ENCODE data around the gene SEPTIN14.
A peak's percentile ranks its signal among the peaks of the same experiment; 100 is the strongest.
"Not testable (repeated sequence)": the region's sequence is repeated elsewhere in the genome, so short reads cannot be mapped to it uniquely, and the experiment has no call there.

The SEPTIN14 gene

DNA sequence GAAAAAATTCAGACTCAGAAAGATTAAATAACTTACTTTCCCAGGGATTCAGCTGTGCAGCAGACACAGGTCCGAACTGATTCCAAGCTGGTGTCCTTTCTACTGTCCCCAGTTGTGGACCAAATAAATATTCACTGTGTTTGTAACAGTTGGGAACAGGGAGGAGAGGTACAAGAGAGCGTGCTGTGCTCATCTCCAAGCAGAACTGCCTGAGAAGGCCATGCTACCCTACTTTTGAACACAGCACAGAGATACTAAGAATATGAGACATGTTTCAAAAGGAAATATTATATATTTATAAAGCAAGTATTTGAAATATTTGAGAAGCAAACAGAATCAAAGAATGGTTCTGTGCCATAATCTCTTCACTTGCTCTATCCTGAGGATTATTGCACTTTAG, at the start of gene SEPTIN14:
TSS of gene SEPTIN14 (minus strand) at position 101 of the 400 bp plus-strand sequence. CDS start 756 bp downstream, outside the sequence.
- DNase-seq (ENCODE audit: low spot score): not testable (repeated sequence)

DNA sequence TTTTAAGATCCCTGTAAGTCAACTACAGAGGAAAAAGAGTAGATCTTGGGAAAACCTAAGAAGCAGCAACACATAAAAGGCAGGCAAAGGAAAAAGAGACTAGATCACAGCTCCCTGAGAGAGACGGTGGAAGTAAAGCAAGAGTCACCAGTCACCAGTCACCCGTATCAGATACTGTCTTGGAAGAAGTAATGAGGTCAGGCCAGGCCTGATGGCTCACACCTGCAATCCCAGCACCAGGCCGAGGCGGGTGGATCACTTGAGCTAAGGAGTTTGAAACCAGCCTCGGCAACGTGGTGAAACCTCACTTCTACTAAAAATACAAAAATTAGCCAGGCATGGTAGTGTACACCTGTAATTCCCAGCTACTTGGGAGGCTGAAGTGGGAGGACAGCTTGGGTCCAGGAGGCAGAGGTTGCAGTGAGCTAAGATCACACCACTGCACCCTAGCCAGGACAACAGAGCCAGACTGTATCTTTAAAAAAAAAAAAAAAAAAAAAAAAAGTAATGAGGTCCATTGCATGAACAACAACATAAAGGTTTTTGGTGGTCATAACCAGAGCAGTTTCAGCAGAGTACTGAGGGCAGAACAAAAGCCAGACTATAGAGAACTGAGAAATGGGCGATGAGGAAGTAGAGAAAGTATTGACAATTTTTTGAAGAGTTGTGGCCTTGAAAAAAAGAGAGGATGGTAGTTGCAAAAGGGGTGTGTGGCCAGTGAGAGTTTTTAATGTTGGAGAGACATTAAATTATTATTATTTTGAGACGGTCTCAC, 41.6 kb upstream of the SEPTIN14 start:
- DNase-seq (ENCODE audit: low spot score): no peak

DNA sequence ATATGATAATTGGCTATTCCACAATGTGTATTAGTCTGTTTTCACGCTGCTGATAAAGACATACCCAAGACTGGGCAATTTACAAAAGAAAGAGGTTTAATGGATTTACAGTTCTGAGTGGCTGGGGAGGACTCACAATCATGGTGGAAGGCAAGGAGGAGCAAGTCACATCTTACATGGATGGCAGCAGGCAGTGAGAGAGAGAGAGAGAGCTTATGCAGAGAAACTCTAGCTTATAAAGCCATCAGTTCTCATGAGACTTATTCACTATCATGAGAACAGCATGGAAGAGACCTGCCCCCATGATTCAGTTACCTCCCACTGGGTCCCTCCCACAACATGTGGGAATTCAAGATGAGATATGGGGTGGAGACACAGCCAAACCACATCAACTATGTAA, 38.5 kb upstream of the SEPTIN14 start:
- DNase-seq (ENCODE audit: low spot score): not testable (repeated sequence)

DNA sequence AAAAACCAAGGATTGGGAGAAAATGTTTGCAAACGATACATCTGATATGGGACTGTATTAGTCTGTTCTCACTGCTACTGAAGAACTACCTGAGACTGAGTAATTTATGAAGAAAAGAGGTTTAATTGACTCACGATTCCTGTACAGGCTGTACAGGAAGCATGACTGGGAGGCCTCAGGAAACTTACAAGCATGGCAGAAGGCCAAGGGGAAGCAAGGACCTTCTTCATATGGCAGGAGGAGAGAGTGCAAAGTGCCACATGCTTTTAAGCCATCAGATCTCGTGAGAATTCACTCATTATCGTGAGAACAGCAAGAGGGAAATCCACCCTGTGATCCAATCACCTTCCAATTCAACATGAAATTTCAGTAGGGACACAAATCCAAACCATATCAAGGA, 35.7 kb upstream of the SEPTIN14 start:
- DNase-seq (ENCODE audit: low spot score): no peak

DNA sequence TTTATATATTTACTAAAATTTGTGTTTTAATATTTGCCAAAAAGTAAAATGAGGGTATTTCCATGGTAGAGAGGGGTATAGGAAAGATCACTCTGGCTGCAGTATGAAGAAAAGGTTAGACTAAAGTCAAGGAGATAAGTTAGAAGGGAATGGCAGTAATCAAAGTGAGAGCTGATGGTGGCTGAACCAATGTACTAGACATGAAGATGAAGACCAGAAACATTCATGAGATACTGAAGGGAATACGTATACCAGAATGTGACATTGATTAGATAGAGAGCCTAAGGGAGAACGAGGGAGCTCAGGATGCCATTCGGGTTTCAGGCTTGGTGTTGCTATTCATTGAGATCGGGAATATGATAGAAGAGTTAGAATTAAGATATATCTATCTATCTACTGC, 32.5 kb upstream of the SEPTIN14 start:
- no peak for DNase-seq (ENCODE audit: low spot score)

DNA sequence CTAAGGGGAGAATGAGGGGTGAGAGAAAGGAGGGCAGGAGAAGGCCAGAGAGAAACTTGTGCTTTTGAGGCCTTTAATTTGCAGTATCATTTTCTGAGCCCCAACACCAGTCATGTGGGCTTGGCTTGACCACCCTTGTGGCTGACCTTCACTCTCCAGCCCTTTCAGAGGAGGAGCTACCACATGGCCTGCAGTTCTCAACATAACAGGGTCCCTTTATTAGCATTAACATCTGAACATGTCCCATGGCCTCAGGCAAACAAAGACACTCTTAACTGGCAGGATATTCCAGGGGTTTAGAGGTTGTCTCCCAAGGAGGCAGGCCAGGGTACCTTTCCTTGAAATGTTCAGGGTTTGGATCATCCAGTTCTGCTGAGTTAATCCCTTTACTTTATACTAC, 31.4 kb upstream of the SEPTIN14 start:
- no peak for DNase-seq (ENCODE audit: low spot score)

DNA sequence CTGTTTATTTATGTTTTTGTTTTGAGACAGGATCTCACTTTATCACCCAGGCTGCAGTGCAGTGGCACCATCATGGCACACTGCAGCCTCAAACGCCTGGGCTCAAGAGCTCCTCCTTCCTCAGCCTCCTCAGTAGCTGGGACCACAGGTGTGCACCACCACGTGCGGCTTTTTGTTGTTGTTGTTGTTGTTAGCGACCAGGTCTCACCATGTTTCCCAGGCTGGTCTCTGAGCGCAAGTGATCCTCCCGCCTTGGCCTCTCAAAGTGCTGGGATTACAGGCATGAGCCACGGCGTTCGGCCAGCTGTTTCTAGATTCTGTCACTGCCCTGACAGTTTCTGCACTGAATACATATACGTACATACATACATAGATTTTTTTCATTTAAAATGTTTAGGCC, 25.8 kb upstream of the SEPTIN14 start:
- DNase-seq (ENCODE audit: low spot score): not testable (repeated sequence)

DNA sequence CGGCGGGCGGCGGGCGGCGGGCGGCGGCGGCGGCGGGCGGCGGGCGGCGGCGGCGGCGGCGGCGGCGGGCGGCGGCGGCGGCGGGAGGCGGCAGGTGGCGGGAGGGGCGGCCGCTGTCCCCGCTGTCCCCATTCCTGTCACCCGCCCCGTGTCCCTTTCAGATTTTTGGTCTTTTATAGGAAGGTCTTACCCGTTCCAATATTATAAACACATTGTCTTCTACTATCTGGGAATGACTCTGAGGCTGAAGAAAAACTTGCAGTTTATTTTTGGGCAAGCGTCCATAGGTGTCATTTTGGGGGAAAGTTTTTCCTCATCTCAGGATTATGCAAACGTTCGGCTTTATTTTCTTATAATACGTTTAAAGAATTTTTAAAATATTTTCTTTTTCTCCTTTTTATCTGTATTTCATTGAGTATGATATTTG, 25.3 kb upstream of the SEPTIN14 start:
- DNase-seq (ENCODE audit: low spot score): peak; percentile 16

DNA sequence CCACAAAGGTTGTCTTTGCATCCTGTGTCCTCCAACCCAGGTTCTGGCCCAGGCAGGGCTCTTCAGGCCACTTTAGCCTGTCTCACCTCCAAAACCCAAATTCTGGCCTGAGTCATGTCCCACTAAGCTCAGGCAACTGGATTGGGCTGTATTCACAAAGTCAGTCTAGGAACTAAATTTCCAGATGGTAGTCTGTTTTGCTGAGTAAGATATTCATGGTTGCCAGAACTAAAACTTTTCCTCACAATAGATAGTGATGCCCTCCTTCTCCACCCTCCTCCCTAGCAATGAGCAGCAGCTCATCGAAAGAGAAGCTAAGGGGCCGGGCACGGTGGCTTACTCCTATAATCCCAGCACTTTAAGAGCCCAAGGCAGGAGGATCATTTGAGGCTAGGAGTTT, 21.8 kb upstream of the SEPTIN14 start:
- DNase-seq (ENCODE audit: low spot score): no peak

DNA sequence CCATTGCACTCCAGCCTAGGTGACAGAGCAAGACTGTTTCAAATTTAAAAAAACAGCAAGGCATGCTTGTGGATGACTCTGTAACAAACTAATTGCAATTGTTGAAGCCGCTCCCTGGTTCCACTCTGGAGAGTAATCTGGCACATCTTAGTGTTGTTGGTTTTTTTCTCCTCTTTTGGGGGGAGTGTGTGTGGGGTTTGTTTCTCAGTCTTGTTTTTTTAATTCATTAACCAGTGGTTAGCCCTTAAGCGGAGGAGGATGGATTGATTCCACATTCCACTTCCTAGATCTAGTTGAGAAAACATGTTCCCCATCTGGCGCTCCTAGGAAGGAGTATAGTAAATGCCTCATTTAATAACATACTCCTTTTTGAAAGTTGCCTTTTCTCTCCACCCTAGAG, 16.1 kb upstream of the SEPTIN14 start:
- no peak for DNase-seq (ENCODE audit: low spot score)

DNA sequence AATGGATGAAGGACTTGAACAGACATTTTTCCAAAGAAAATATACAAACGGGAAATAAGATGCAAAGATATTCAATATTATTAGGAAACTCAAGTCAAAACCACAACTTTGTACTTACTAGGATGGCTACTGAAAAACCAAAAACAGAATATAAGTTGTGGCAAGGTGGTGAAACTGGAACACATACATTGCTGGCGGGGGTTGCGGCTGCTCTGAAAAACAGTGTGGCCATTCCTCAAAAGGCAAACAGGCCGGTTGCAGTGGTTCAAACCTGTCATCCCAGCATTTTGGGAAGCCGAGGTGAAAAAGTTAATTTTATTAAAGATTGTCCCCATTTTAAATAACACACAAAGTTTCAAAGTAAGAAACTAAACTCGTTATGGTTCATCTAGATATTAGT, 14.8 kb upstream of the SEPTIN14 start:
- DNase-seq (ENCODE audit: low spot score): no peak

DNA sequence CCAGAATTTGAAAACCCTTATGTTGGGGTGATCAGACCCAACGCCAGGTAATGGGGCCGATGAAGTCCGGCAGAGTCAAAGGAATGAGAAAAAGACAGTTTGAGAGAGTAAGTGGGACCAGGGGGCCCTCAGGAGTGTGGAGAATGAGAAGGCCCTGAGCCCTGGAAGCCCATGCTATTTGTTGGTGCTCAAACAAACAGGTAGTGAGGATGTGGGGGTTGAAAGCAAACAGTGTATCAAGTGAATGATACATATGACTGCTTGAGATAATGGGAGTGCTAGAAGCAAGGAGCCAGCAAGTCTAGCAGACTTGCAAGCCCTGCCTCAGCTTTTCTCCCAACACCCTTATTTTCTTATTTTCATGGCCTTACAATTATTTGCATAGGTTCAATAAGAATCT, 11.2 kb upstream of the SEPTIN14 start:
- no peak for DNase-seq (ENCODE audit: low spot score)

DNA sequence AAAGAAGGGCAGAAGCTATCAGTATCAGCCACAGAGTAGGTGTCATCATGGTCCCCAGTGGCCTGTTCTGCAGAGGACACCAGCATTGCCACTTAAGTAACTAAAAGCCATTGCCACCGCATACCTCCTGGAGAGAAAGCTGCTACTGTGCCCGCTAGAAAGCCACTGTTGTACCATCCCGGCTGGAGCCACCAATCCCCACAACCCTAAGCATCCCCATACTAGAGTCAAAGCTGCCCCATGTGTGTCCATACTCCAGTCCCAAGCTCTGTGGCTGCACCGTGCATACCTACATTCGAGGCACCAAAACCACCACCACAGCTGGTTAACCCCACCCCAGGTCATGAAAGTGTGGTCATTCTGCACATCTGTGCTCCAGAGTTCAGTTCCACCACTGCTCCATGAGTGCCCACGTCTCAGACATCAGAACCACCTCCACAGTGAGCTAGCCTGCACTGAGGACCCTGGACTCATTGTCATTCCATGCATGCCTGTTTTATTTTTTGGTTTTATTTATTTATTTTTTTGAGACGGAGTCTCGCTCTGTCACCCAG, 9.5 kb upstream of the SEPTIN14 start:
- DNase-seq (ENCODE audit: low spot score): no peak

DNA sequence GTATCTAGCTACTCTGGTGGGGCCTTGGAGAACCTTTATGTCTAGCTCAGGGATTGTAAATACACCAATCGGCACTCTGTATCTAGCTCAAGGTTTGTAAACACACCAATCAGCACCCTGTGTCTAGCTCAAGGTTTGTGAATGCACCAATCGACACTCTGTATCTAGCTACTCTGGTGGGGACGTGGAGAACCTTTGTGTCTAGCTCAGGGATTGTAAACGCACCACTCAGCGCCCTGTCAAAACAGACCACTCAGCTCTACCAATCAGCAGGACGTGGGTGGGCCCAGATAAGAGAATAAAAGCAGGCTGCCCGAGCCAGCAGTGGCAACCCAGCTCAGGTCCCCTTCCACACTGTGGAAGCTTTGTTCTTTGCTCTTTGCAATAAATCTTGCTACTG, 6.4 kb upstream of the SEPTIN14 start:
- DNase-seq (ENCODE audit: low spot score): not testable (repeated sequence)

DNA sequence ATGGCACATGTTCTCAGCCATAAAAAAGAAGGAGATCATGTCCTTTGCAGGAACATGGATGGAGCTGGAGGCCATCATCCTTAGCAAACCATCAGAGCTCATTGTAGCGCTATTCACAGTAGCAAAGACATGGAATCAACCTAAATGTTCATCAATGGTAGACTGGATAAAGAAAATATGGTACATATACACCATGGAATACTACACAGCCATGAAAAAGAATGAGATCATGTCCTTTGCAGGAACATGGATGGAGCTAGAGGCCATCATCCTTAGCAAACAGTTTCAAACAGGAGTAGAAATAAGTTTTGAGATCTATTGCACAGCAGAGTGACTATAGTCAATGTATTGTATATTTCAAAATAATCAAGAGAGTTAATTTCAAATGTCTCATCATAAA, 17.4 kb downstream of the SEPTIN14 start:
- not testable (repeated sequence) for DNase-seq (ENCODE audit: low spot score)

DNA sequence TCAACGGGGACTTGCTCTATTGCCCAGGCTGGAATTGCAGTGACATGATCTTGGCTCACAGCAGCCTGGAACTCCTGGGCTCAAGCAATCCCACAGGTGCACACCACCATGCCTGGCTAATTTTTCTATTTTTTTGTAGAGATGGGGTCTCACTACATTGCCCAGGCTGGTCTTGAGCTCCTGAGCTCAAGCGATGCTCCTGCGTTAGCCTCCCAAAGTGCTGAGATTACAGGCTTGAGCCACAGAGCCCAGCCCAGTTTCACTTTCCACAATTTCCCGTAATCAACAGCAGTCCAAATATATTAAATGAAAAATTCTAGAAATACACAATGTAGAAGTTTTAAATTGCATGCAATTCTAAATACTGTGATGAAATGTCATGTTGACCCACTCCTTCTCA, 24.0 kb downstream of the SEPTIN14 start:
- no peak for DNase-seq (ENCODE audit: low spot score)

DNA sequence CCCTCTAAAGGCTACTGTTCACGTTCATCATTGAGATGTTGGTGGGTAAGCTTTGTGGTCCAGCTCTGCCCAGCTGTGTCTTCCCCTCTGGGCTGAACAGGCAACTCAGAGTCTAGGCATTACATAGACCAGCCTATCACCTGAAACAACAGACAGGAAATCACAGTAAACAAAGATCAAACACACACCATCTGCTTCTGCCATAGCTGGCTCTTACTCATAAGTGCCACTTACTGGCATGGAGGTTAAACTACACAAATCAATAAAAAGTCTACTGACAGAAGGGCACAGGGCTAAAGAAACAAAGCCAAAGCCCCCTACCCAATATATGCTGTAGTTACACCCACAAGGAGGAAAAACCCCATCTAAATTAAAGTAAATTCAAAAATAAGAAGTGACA, 35.0 kb downstream of the SEPTIN14 start:
- DNase-seq (ENCODE audit: low spot score): no peak

DNA sequence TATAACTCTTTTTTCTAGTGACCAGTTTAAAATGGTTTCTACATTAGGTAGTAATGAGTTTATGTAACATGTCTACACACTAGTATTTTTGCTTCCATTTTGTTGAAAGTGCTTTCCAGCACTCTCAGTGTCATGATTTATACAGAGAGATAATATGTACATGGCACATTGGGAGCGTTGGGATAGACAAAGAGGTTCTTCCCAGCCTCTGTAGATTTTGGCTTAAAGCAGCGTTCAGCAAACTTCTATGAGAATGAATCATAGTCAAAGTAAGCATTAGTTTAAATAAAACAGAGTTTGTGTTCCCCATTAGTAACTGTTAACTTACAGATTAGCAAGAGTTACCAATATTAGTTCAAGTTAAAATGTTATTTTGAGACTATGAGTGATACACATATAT, 43.9 kb downstream of the SEPTIN14 start:
- DNase-seq (ENCODE audit: low spot score): no peak

DNA sequence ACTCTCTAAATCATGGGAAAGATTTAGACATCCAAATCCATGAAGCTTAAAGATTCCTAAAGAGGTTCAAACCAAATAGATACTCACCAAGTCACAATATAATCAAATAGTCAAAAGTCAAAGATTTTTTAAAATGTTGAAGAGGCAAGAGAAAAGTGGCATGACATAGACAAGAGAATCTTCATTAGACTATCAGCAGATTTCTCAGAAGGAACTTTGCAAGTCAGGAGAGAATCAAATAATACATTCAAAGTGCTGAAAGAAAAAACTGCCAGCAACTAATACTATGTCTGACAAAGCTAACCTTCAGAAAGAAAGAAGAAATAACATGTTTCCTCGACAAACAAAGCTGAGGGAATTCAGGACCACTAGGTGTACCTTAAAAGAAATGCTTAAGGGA, 65.3 kb downstream of the SEPTIN14 start:
- DNase-seq (ENCODE audit: low spot score): not testable (repeated sequence)

DNA sequence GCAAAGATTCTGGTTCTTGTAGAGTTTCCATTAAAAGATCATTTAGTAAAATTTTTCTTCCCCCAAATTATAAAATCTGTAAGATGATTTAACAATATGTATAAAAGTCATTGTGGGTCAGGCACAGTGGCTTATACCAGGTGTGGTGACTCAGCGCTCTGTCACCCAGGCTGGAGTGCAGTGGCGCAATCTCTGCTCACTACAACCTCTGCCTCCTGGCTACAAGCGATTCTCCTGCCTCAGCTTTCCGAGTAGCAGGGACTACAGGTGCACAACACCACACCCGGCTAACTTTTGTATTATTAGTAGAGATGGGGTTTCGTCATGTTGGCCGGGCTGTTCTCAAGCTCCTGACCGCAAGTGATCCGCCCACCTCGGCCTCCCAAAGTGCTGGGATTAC, 68.0 kb downstream of the SEPTIN14 start:
- no peak for DNase-seq (ENCODE audit: low spot score)

DNA sequence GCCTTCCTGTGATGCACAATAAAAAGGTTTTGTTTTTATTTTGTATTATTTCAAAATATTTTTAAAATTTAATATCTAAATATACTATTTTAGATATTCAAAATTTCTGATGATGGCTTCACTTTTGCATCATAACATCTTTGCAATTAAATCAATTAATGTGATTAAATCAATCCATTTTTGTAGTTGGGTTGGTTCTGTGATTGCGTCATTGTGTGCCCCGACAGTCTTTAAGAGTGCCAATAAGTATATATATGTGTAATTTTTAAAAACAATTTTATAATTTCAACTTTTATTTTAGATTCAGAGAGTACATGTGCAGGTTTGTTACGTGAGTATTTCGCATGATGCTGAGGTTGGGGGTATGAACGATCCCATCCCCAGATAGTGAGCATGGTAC, 70.5 kb downstream of the SEPTIN14 start:
- DNase-seq (ENCODE audit: low spot score): no peak

DNA sequence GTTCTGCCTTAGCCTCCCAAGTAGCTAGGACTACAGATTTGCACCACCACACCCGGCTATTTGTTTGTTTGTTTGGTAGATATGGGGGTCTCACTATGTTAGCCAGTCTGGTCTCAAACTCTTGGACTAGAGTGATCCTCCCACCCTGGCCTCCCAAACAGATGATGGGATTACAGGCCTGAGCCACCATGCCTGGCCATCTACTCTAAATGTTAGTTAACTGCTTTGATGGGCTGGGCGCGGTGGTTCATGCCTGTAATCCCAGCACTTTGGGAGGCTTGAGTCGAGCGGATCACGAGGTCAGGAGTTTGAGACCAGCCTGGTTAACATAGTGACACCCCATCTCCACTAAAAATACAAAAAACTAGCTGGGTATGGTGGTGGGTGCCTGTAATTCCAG, 74.8 kb downstream of the SEPTIN14 start:
- no peak for DNase-seq (ENCODE audit: low spot score)

DNA sequence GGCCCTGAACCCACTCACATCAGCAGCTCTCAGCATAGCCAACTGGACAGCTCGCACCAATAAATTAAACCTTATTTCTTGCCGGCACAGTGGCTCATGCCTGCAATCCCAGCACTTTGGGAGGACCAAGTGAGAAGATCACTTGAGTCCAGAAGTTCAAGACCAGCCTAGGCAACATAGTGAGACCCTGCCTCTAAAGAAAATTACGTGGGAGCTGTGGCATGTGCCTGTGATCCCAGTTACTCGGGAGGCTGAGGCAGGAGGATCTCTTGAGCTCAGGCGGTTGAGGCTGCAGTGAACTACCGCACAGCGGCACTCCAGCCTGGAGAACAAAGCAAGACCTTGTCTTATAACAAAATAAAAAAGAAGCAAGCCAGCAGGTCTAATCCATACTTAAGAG, 75.7 kb downstream of the SEPTIN14 start:
- DNase-seq (ENCODE audit: low spot score): no peak

DNA sequence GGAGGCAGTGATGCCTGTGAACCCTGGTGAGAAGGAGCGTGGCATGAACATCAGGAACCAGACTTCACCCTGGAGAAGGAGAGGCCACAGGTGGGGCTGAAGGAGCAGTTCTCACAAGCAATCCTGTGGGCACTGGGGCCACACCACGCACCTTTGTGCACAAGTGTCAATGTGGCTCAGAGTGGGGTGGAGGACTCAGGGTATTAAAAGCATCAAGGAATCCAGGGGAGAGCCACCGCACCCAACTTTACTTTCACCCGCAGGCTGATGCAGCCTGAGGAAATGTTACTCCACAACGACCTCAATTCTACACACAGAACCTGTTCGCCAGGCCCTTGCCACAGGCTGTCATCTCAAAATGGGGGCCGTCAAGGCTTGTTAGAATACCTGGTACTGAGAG, 77.1 kb downstream of the SEPTIN14 start:
- not testable (repeated sequence) for DNase-seq (ENCODE audit: low spot score)

Data from hematopoietic multipotent progenitor cell treated with erythropoietin and hydrocortisone succinate and interleukin-3 and kit ligand, for 15 days (in vitro differentiated cells).